ENCODE data around the gene TINAGL1. TPM values are rescaled to one million over a fixed set of nuclear protein-coding genes. Genes with fewer than 3 reads are reported as not detected.

Gene TINAGL1
- 0.64 TPM in 1 of 2 replicates, not detected in the other for total RNA-seq (2013; cell fraction: nucleolus; rRNA removed)
- total RNA-seq (2014; rRNA removed) (0.27 TPM in 1 of 2 replicates, not detected in the other), total RNA-seq (2014; rRNA removed; fragmentation: Illumina TruSeq; extraction: Trizol) (not detected in 2 replicates), total RNA-seq (2021) (0.23 and 0.40 TPM in 2 replicates), polyA plus RNA-seq (2011; rRNA removed) (0.36 and 0.49 TPM in 2 replicates), polyA plus RNA-seq (2014; fragmentation: Illumina TruSeq; extraction: Trizol) (not detected in 2 replicates), polyA plus RNA-seq (2014; fragmentation: Nextera tagmentation; extraction: Ambion mirVana) (not detected), polyA plus RNA-seq (2014; rRNA removed) (0.04 TPM in 1 of 2 replicates, not detected in the other), polyA plus RNA-seq (2016; fragmentation: Nextera tagmentation; extraction: Ambion mirVana) (under 1 TPM in 1 of 2 experiments, not detected in 1; 0.20 TPM), polyA minus RNA-seq (2011; rRNA and poly(A)+ RNA removed) (0.51 and 0.98 TPM in 2 replicates), Bru-seq, nascent RNA (percentile 28 among the genes with signal in this experiment), BruChase-seq, experiment 1, labeled RNA remaining after a 6-hour chase (percentile 41 among the genes with signal in this experiment), BruChase-seq, experiment 2, labeled RNA remaining after a 2-hour chase (percentile 41 among the genes with signal in this experiment)
- polyA plus RNA-seq (2011; ENCODE audit: low read depth): not detected
- 0.46 and 0.67 TPM in 2 replicates for polyA plus RNA-seq (2011; cell fraction: cytosol; rRNA removed)
- polyA plus RNA-seq (2011; cell fraction: nucleus; rRNA removed): 3.2 and 4.7 TPM in 2 replicates
- polyA plus RNA-seq (2012): 0.20 and 0.25 TPM in 2 replicates
- not detected in 2 replicates for polyA minus RNA-seq (2011; cell fraction: cytosol; rRNA and poly(A)+ RNA removed)
- 0.73 and 1.8 TPM in 2 replicates for polyA minus RNA-seq (2011; cell fraction: nucleus; rRNA and poly(A)+ RNA removed)
- long read RNA-seq, experiment 1: 0 reads
- long read RNA-seq, experiment 2: 0 reads

DNA sequence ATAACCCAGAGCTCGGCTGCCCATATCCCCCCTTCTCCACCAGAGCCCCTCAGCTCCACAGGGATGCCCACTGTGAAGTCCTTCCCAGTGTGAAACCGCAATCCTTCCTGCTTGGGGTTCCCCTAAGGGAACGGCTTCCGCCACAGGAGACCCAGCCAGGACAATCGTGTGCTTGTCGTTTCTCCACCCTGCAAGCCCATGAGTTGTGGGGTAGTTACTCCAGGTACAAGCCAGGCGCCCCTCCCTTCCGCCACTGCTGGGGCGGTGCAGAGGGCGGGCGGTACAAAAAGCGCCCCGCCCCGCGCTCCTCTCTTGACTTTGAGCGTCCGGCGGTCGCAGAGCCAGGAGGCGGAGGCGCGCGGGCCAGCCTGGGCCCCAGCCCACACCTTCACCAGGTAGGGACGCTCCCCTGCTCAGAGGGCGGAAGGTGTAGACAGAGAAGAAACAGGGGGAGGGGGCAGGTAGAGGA, at the start of gene TINAGL1:
Gene TINAGL1 (plus strand): TSS at position 315 of the 469 bp plus-strand sequence. CDS start 634 bp downstream, outside the sequence.
- H2AFZ ChIP-seq (ENCODE audit: control insufficient read depth, low read depth, low read length): no peak within 1 kb of the TSS
- intact Hi-C loops (cut with micrococcal nuclease; ENCODE audit: unreplicated experiment): no loop called here
- no TSS peak for BruUV-seq (replicated peaks)
- POLR2A ChIA-PET: no interaction called here
- no peak within 1 kb of the TSS for H3K4me3 ChIP-seq
- RAD21 ChIA-PET (ENCODE audit: unreplicated experiment): no interaction called here
- WGBS (ENCODE audit: insufficient coverage, insufficient replicate concordance, low lambda C conversion rate, missing lambda C conversion rate): 17% methylated on average over 18 of the region's 25 CpGs
- no peaks in the 10 kb centered on the region; the same call in 1 of the 2 replicates for H3K4me1 ChIP-seq (ENCODE audit: control insufficient read depth, insufficient read depth, low read length)
- H3K27ac ChIP-seq (ENCODE audit: control insufficient read depth, insufficient read depth): no peak within 1 kb of the TSS
- ATAC-seq: peak; percentile 64
- H3K9ac ChIP-seq (ENCODE audit: control insufficient read depth, insufficient read depth, low read length): no peak within 1 kb of the TSS
- no peaks in the 10 kb centered on the region for H4K20me1 ChIP-seq (ENCODE audit: control insufficient read depth, insufficient read depth)
- FAIRE-seq: no peak
- H3K27me3 ChIP-seq (replicated peaks in 1 of 2; ENCODE audit: control insufficient read depth in 2 of 2, insufficient read depth in 2 of 2, low read length in 1 of 2): peaks cover 0 to 3% of the 10 kb centered on the region in 2 experiments; a peak in 2 of 4 replicates
- in situ Hi-C loops (cut with MboI): no loop called here
- H3K36me3 ChIP-seq (ENCODE audit: control insufficient read depth in 2 of 2, insufficient read depth in 2 of 2, low read length in 1 of 2): no peaks in the 10 kb centered on the region
- SMC1A ChIA-PET (ENCODE audit: uncharacterized antibody, unreplicated experiment): no interaction called here
- no peak within 1 kb of the TSS for H3K4me2 ChIP-seq (ENCODE audit: control insufficient read depth, insufficient read depth)
- no peak for DNase-seq (ENCODE audit: low read depth, low spot score)
- no peaks in the 10 kb centered on the region for H3K9me3 ChIP-seq (replicated peaks; ENCODE audit: control insufficient read depth, insufficient read depth, low read length)
- CTCF ChIA-PET: no interaction called here
- H3K79me2 ChIP-seq (ENCODE audit: control insufficient read depth, insufficient read depth, low read length): no peaks in the 10 kb centered on the region
- TF ChIP-seq, protein P1, sequence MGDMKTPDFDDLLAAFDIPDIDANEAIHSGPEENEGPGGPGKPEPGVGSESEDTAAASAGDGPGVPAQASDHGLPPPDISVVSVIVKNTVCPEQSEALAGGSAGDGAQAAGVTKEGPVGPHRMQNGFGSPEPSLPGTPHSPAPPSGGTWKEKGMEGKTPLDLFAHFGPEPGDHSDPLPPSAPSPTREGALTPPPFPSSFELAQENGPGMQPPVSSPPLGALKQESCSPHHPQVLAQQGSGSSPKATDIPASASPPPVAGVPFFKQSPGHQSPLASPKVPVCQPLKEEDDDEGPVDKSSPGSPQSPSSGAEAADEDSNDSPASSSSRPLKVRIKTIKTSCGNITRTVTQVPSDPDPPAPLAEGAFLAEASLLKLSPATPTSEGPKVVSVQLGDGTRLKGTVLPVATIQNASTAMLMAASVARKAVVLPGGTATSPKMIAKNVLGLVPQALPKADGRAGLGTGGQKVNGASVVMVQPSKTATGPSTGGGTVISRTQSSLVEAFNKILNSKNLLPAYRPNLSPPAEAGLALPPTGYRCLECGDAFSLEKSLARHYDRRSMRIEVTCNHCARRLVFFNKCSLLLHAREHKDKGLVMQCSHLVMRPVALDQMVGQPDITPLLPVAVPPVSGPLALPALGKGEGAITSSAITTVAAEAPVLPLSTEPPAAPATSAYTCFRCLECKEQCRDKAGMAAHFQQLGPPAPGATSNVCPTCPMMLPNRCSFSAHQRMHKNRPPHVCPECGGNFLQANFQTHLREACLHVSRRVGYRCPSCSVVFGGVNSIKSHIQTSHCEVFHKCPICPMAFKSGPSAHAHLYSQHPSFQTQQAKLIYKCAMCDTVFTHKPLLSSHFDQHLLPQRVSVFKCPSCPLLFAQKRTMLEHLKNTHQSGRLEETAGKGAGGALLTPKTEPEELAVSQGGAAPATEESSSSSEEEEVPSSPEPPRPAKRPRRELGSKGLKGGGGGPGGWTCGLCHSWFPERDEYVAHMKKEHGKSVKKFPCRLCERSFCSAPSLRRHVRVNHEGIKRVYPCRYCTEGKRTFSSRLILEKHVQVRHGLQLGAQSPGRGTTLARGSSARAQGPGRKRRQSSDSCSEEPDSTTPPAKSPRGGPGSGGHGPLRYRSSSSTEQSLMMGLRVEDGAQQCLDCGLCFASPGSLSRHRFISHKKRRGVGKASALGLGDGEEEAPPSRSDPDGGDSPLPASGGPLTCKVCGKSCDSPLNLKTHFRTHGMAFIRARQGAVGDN (IDR thresholded peaks at IDR 0.05): no peak
- no peak for TF ChIP-seq MAX (IDR thresholded peaks at IDR 0.05; ENCODE audit: low read depth, low read length)
- TF ChIP-seq MYB (IDR thresholded peaks at IDR 0.05; ENCODE audit: borderline replicate concordance, low read depth, low read length): no peak
- no peak for TF ChIP-seq PRDM15 (CRISPR knock-in tag; IDR thresholded peaks at IDR 0.05)
- no peak for TF ChIP-seq ZNF24 (IDR thresholded peaks at IDR 0.05)
- no peak for TF ChIP-seq RFX5 (IDR thresholded peaks at IDR 0.05; ENCODE audit: low read depth, low read length)
- no peak for TF ChIP-seq JUND (IDR thresholded peaks at IDR 0.05; ENCODE audit: low read depth, low read length)
- TF ChIP-seq, protein P2, sequence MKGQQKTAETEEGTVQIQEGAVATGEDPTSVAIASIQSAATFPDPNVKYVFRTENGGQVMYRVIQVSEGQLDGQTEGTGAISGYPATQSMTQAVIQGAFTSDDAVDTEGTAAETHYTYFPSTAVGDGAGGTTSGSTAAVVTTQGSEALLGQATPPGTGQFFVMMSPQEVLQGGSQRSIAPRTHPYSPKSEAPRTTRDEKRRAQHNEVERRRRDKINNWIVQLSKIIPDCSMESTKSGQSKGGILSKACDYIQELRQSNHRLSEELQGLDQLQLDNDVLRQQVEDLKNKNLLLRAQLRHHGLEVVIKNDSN (IDR thresholded peaks at IDR 0.05; ENCODE audit: borderline replicate concordance, extremely low read length, insufficient read depth, low read depth, low read length): no peak

Data from GM12878 (cell line).